Measurements from ENCODE around the gene SPRN.

- TF ChIP-seq CTCF (IDR thresholded peaks at IDR 0.05): no peak
- TF ChIP-seq EZH2 (IDR thresholded peaks at IDR 0.05; ENCODE audit: borderline replicate concordance, insufficient read depth, low read depth, low read length, poor library complexity, severe bottlenecking): no peak
These were observed 34.5 kb upstream of the SPRN start for GRCh38 chr10:133458710-133459453.
